ENCODE results near the gene TCTN3.
"Not testable (repeated sequence)": the region's sequence is repeated elsewhere in the genome, so short reads cannot be mapped to it uniquely, and the experiment has no call there.

The TCTN3 gene

GRCh38 chr10:95635319-95635733, 58.4 kb downstream of the TCTN3 start:
- no peak for DNase-seq

DNA sequence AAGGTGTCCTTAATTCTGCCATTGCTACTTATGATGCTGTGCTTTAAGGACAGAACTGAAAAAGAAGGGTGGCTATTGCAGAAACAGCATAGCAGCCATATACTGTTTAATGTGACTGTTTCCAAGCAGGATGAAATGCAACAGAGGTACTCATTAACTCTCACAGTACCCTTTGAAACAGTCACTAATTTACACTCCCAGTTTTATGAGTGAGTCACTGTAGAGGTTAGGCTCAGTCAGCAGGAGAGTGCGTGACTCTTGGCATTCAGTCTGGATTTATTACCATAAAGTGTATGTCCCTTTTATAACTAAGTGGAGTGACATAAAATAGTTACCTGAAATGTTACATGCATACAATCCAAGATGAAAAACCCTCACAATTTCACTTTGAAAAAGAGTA, 64.9 kb downstream of the TCTN3 start:
- no peak for DNase-seq

GRCh38 chr10:95626500-95626899, 67.2 kb downstream of the TCTN3 start:
- no peak for DNase-seq

DNA sequence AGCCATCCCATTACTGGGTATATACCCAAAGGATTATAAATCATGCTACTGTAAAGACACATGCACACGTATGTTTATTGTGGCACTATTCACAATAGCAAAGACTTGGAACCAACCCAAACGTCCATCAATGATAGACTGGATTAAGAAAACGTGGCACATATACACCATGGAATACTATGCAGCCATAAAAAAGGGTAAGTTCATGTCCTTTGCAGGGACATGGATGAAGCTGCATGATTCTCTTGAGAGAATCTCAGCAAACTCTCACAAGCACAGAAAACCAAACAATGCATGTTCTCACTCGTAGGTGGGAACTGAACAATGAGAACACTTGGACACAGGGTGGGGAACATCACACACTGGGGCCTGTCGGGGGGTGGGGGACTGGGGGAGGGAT, 73.3 kb downstream of the TCTN3 start:
- not testable (repeated sequence) for DNase-seq

- no peak for DNase-seq
Measured at GRCh38 chr10:95618101-95618500, 75.6 kb downstream of the TCTN3 start.

GRCh38 chr10:95616446-95616845, 77.3 kb downstream of the TCTN3 start:
- DNase-seq = no peak
